T-helper 1 cell (primary cell): ENCODE results near the gene USP22.

Experiments
- DNase-seq, 5 donors: peaks; one replicate each; pipeline ENCODE4 v3.0.0-alpha.2; 2012 to 2020

USP22 gene

DNA sequence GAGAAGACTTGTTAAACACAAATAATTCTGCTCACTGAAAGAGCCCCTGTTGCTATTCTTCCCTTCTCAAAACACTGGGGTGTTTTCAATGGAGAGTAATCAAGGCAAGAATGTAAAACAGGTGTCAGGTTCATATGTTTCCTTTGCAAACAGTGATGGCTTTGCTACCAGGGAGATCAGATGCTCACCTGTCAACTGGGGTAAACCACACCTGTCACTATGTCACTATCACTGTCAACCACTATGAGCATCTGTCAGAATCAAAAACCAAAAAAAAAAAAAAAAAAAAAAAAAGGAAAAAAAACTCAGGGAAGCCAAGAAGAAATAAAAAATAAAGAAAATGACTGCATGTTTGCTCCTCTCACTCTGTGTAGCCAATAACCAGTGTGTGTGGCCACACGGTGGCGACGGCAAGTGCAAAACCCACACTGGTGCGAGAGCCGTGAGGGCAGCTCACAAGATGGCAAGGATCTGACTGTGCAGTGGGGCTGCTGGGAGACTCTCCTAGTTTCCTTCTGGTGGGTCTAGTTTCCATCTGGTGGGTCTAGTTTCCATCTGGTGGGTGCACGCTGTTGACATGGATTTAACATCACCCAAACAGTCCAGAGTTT is 22.7 kb downstream of the USP22 start:
- DNase-seq, result peak in 3 of 5 donors; percentile 28 to 45 (median 36)

DNA sequence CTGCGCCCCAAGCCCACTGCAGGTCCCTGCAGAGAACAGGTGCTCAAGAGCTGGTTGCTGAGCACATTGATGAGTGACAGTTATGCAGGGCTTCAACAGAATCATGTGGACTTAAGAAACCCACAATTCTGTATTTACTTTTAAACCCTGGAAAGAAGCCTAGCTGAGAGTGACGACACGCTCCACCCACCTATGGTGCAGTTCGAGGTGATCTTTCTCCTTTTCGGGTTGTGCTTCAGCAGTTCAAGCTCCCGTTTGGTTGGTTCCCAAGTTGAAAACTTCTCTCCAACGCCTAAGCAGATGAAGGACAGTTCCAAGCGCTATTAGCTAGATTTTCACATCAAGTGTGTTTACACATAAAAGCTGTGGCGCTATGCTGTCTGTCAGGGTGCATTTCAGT is 23.9 kb downstream of the USP22 start:
- no peak for DNase-seq

DNA sequence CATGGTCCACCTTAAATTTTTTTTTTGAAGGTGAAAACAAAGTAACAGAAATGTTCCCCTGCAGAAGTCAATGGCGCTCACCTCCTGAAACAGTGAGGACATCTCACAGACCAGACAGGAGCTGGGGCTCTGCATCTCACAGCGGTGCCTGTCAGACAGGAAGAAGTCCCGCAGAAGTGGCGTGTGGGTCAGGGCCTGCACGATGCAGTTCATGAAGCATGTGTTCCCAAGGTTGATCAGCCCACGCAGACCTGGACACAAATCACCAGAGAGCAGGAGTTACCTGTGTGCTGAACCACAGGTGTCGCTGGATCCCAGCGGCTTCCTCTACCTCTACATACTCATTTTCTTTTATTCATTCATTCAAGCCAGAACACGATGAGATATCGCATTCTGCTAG is 24.9 kb downstream of the USP22 start:
- no peak for DNase-seq

DNA sequence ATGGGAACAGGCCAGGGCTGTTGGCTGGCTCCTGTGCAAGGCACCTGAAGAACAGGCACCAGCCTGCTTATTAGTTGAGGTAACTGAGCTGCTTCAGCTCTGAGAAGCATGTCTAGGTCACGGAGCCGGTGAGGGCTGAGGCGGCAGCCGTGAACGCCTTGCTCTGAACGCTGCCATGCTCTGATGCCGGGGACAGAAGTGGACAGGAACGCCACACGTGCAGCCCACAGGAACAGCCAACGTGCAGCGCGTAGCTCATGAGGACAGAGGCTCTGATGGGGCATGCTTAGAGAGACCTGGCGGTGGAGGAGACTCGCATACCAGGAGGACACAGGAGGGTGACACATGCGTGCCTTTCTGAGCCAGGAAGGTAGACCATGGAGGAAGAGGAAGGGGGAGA is 25.6 kb downstream of the USP22 start:
- DNase-seq, result no peak

DNA sequence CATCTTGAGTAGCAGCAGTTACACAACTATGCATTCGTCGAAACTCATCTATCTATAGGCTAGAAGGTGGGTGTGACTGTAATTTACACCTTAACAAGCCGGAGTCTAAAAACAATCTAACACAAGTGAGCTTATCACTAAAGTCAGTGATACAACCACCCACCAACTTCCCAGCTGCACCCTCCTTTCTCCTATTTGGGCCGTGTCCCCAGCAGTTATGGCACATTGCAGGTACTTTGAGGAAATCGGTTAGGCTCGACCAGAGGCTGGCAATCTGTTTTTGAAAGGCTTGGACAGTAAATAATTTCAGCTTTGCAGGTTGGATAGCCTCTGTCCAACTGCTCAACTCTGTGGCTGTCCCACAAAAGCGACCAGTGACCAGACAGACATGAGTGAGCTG is 26.0 kb downstream of the USP22 start:
- DNase-seq, result no peak

DNA sequence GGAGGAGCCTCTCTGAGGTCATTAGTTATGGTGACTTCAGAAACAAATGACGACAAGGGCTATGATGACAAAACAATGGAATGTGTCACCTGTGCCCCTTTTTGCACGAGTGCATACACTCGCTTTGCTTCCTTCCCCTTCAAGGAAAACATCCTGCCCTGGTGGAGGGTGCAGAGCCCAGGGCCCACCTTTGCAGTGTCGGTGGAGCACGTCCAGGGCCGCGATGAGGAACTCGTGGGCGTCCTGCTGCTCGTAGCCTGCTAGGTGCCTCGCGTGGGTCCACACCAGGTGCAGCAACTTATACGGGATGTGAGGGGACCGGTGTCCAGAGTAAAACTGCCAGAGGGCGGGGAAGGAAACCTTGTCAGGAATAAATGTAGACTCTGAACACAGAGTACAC is 27.2 kb downstream of the USP22 start:
- no peak for DNase-seq

DNA sequence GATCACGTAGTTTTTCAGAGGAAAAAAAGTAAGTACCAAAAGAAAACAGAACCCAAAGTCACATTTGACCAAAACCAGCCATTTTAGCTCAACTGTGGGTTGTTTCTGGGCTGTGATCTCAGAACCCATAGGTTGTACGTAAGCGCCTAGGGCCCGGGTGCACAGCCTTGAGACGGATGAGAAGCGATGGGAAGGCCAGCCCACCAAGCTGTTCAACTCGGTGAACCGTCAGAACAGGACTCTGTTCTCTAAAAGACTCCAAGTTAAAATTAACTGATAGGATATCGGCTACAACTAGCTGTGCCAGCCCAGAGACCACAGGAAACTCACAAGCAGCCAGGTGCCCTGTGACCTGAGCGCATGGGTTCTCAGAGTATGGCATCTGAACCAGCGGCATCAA is 28.3 kb downstream of the USP22 start:
- no peak for DNase-seq

DNA sequence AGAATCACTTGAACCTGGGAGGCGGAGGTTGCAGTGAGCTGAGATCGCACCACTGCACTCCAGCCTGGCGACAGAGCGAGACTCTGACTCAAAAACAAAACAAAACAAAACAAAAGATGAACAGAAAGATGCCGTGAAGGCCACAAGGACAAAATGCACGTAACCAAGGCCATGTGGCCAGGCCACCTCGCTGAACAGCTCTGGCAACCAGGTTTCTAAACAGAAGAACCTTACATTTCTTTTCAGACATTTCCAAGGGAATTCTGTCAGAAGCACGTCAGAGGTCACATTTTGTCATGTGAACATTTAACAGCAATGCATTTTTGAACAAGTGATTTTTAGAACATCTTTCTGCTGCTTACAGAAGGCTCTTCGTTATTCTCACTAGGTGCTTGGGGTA is 28.8 kb downstream of the USP22 start:
- no peak for DNase-seq

DNA sequence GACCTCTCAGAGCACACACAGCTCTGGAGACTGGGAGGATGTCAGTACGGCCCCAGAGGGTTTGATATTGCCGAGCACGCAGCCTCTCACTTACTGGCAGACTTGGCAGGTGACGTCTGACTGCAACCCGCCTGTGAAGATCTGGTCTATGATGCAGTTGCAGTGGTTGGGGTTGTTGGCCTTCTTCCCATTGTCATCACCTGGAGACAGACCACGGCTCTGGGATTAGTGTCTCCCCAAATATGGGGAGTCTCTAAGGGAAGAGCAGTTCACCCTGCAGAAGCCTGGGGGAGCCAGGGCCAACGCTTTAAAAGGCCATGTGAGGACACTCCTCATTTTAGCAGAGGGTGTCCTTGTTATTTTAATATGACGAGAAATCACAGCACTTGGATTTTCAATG is 30.1 kb downstream of the USP22 start:
- DNase-seq, result no peak

DNA sequence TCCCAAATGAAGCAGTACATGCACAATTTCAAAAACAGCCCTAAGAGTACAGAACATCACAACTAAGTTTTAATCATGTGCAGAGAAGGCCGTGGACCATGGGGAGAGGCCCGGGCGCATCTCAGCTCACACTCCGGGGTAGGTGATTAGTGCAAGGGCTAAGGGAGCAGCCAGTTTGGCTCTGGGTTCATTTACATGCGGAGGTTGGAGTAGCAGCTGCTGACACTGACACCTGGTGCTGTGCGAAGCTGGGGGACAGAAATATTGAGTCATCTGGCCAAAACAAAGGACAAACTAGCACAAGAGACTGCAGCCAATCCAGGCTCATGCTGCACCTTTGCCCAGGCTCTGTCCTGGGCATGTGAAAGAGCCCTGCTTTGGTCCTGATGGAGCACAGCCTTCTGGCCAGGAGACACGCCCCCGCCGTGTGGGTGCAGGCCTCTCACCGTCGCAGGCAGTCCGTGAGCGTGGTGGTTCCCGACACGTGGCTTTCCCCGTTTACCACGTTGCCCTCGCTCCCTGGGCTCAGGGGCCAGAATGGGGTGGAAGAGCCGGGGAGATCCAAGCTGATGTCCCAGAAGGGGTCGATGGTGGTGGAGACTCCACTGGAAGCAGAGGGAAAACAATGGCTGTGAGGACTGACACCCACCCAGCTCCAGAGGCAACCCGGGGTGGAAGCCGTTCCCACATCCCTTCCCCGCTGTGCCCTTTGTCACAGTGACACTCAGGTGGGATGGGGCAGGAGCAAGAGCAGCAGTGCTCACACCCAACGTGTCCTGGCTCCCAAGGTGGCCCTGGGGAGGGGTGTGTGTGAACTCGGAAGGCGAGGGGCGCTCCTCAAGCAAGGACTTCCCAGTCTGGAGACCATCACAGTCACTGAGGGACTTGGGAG is 31.9 kb downstream of the USP22 start:
- no peak for DNase-seq

DNA sequence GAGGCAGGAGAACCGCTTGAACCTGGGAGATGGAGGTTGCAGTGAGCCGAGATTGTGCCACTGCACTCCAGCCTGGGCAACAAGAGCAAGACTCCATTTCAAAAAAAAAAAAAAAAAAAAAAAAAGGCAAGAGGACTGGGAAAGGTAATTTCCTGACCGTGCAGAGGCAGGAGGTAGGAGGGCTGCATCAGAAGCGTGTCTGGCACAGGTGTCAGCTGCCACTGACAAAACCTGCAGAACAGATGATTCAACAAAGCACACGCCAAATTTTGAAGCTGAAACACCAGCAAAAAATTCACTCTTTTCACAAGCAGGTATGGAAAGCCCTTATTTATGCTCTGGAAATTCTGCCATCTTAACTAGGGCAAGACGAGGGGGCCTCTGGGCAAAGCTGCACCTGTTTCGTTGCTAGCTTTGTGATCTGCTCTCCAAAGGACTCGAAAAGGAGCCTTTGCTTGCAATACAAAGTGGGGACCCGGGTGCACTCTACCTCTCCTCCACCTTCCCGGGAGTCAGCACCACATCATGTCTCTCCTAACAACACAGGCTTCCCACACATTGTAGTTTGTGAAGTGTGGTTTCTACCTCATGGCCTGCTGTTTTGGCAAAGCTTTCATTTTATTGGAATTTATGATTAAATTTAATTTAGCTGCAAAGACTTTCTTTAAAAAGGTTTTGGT is 33.7 kb downstream of the USP22 start:
- DNase-seq, result no peak

DNA sequence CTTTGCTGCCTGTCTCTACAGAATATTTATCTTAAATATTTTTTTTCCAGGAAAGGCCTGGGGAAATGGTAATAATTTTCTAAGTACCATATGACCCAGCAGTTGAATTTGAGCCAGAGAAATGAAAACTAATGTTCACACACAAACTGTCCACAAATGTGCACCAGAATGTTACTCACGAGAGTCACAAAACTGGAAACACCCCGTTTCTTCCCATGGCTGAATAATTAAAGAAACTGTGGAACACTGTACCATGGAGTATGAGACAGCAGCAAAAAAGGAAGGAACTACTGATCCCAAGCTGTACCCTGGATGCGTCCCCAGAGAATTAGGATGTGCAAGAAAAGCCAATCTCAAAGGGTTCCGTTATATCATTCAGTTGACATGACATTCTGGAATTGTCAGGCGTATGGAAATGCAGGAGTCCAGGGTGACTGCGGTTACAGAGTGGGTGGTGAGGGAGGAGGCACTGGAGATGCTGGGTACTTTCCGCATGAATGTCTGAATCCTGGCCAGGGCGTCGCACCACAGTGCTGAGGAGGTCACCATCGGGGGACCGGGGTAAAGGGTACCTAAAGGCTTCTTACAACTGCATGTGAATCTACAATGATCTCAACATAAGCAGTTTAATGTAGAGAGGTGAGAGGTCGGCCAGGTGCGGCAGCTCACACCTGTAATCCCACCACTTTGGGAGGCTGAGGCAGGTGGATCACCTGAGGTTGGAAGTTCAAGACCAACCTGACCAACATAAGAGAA is 34.5 kb downstream of the USP22 start:
- no peak for DNase-seq

DNA sequence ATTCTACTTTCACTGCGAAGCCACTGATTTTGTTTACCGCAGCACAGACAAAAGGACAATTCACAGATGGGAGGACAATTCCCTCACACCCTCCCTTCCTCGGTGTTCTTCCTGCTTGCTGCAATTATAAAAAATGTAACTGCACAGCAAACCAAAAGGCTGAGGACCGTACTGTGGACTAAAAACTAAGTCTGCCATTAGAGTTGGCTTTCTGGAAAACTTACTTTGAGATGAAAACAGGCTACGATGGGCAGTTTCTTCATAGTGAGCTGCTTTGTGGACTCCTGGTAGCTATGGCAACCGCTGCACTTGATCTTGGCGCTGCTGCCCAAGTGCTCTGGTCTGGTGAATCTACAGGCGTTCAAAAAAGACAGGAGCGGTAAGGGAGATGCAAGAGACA is 35.2 kb downstream of the USP22 start:
- no peak for DNase-seq

DNA sequence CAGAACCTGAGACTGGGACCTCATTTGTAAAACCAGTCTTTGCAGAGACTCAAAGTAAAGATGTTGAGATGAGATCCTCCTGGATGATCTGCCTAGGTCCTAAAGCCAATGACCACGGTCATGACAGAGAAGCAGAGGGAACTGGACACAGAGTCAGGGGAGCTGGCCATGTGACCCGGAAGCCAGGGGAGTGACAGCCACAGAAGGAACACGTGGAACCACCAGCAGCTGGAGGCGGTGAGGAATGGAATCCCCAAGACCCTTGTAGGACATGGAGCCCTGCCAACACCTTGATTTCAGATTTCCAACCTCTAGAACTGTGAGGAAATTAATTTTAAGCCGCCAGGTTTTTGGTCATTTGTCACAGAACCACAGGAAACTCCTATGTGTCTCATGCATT is 37.0 kb downstream of the USP22 start:
- DNase-seq, result no peak

DNA sequence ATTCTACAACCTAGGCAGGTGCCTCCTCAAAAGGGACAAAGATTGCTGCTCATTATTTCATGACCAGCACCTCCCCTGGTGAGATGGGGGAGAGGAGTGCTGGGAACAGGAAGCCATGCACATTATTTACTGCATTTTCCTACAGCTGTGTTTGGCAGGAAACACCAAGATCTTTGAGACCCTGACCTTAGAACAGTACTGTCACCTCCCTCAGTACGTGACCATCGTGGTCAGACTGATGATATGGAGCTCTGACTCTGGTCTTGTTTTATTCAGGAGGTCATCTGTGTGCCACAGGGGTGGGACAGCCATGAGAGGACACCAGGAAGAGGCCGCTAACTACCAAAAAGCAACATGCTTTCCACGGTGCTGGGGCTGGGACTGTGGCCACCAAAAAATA is 37.4 kb downstream of the USP22 start:
- DNase-seq, result no peak

DNA sequence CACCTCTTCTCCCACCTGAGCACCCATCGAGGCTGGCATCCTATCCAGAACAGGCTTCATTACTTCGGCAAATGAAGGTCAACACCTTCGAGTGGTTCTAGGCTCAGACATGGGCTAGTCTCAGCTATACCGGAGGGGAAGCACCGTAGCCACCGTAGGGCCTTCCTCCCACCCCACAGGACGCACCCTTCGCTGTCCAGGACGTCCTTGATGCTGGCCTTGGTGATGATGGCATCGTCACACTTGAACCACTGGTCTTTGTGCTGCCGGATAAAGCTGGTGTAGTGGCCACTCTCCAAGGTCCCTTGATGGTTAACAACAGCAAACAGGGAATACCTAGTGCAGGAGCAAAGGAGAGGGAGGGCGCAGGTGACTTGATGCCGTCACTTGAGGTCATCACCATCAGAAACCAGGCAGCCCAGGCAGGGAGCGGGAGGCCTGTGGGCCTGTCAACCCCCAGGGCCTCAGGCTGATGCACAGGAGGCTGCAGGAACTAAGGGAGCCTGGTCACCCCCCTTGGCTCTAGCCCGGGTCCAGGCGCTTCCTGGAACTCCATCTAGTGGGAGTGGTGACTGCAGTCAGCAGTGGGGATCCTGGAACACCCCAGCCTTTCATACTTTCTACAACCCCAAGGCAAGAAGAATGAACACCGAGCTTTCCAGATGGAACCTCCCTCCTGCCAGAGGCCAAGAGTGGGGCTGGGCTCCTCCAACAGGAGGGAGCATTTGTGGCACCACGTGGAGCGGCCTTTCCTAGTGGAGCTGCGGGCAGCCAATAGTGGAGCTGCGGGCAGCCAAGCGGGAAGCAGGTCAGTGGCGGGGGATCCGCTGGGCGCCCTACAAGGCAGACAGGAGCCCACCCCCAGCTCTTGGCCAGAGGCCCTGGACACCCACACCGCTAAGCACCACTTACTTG is 38.5 kb downstream of the USP22 start:
- no peak for DNase-seq

DNA sequence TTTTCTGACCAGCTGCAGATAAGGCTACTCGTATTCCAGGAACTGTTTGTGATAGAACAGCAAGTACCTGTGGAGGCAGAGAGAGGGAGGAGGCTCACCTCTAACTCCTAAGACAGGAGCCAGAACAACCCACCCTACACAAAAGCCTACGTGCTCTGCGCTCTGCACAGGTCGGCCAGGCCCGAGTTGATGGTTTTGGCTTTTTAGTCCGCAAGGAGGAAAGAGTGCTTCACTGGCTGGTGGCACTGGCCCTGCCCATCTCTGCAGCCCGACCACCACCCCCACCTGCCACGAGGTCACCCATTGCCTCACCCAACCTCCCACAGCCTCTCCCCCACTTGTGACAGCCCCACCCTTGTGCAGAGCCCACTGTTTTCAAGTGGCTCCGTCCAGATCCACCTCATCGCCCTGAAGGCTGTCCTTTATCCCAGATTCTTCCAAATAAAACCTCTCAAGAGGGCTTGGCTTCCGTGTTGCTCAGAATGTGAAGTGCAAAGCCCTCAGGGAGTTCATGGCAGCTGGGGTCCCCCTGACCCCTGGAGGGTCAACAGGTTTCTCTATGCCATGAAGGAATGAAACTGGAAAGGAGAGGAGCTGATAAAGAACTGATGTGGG is 39.7 kb downstream of the USP22 start:
- DNase-seq, result no peak

DNA sequence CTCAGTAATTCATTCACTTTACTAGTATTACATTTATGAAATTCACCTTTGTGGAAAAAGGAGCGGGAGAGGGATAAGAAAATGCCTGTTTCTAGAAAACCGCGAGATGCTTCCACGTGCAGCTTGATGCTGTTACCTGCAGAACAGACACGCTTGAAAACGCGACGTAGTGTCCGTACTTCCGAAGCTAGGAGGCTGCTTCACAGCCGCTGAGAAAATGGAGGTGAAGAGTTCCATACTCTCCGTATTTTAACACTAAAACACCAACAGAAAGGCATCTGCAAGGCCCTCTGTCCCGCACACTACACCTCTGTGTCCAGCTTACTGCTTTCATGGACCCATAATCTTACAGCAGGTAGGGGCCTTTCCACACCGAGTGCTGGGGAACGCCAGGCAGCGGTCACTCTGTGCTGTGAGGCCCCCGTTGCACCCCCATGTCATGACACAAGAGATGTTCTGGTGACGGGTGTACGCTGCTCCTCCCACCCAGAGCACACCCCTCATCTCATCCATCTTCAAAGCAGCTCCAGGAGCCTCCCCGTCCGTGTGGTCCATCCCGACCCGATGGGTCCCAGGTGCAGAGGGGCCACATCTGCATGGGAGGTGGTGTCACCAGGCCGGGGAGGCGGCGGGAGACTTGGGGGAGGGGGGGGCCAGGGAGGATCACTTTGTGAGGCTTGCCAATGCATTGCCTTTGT is 40.4 kb downstream of the USP22 start:
- DNase-seq, result no peak

DNA sequence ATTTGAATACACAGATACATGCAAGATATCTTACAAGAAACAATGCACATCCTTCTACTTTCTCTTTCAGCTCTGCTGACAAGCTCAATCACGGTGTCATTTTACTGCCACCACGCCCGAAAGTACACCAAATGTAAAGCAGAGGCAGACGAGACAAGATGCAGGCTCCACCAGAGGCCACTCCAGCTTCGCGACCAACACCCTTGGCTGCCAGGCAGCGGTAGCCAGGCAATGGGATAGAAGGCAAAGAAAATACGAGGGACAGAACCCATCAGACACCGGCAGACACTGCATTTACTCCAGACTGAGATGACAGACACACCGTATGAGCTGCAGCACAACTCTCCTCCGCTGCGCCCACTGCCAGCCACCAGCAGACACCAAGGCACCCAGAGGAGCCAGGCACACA is 41.0 kb downstream of the USP22 start:
- no peak for DNase-seq

DNA sequence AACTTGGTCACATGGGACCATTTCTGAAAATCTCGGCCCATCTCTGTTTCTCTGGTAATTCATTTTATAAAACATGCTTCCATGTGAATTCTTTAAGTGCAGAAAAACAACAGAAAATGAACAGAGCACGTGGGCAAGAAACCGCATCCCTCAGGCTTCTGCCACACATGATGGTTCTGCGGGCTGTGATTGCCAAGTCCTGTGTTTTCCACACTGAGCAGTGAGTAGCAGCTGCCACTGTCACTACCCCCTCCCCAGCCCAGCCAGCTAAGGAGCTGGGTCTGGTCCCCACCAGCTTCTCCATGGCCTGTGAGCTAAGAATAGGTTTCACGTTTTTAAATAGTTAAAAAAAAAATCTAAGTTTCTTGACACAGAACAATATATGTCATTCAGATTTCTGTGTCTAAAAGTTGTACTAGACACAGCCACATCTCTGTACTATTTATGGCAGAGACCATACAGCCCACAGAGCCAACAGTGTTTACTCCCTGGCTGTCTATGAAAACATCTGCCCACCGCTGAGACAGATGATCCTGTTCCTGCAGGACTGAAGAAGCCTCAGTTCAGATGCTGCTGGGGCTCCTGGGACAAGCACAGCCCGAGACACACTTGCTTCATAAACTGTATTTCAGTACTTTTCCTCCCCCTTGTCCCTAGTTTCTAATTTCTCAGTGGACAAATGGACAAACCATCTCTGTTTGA is 41.5 kb downstream of the USP22 start:
- DNase-seq, result no peak
